ENCODE measurements around the gene NUP50.
A peak's percentile ranks its signal among the peaks of the same experiment; 100 is the strongest.

NUP50 gene

GRCh38 chr22:45210174-45210573 lies 46.4 kb downstream of the NUP50 start:
- Histone ChIP-seq H2AK5ac (ENCODE audit: low read depth, low read length) (no peak overlapping the region), H2BK120ac (ENCODE audit: low read depth, low read length) (no peak overlapping the region), H2BK12ac (ENCODE audit: low read length) (no peak overlapping the region), H3K9ac (ENCODE audit: low read depth, low read length, poor library complexity) (peak overlapping the region; percentile 37), H3K4ac (ENCODE audit: low read length) (no peak overlapping the region), H2AFZ (ENCODE audit: low read length) (no peak overlapping the region), H3K4me3 (ENCODE audit: low read length in 2 of 2) (no peak overlapping the region), H3K27me3 (ENCODE audit: control insufficient read depth in 3 of 3, insufficient read depth in 3 of 3, low read depth in 1 of 3, low read length in 3 of 3) (no peaks in the 10 kb centered on the region), H3K36me3 (replicated peaks in 1 of 2; ENCODE audit: control insufficient read depth in 2 of 2, insufficient read depth in 2 of 2, low read length in 2 of 2) (peaks cover 0 to 10% of the 10 kb centered on the region in 2 donors), H4K8ac (ENCODE audit: low read depth, low read length) (no peak overlapping the region), H3K23ac (ENCODE audit: low read depth, low read length, poor library complexity) (no peak overlapping the region), H3K27ac (replicated peaks; ENCODE audit: low read length) (no peak overlapping the region), H3K18ac (ENCODE audit: low read length) (peak overlapping the region; percentile 71), H3K79me1 (ENCODE audit: low read depth, low read length) (no peaks in the 10 kb centered on the region), H2BK15ac (ENCODE audit: low read length) (no peak overlapping the region), H3K9me3 (replicated peaks in 1 of 2; ENCODE audit: control insufficient read depth in 2 of 2, insufficient read depth in 1 of 2, low read depth in 1 of 2, low read length in 2 of 2) (no peaks in the 10 kb centered on the region), H3K4me1 (ENCODE audit: control insufficient read depth in 2 of 2, insufficient read depth in 1 of 2, low read depth in 1 of 2, low read length in 2 of 2) (peaks cover 17 to 22% of the 10 kb centered on the region in 2 donors), H3K14ac (ENCODE audit: low read length) (peak overlapping the region; percentile 0), H2BK5ac (ENCODE audit: low read length) (no peak overlapping the region), H4K91ac (ENCODE audit: low read depth, low read length, poor library complexity) (no peak overlapping the region), H3K4me2 (ENCODE audit: insufficient read depth, low read length, poor library complexity, severe bottlenecking) (no peak overlapping the region)
- DNase-seq (ENCODE audit: low spot score), result no peak
- no CpG with 5 or more reads among the region's 7 CpGs for WGBS, 2 donors (ENCODE audit: extremely low coverage in 2 of 2, insufficient read length in 2 of 2, insufficient replicate concordance in 1 of 2)

DNA sequence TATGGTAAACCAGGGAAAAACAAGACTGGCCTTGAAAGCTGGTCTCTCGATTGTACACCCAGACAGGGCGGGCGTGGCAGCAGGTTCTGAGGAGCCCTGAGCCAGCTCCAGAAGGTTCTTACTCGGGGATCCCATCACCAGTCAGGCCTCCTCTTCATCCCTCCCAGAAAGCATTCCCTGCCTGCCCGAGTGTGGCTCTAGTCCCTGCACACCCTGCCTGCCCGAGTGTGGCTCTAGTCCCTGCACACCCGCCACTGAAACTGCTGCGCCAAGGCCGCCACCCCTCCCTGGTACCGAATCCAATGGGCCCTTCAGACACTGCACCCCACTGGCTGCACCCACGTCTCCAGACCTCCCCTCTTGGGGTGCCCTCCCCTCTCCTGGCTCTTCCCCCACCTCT lies 46.9 kb downstream of the NUP50 start:
- no peak overlapping the region for H4K8ac ChIP-seq (ENCODE audit: low read depth, low read length)
- H2BK15ac ChIP-seq (ENCODE audit: low read length), result no peak overlapping the region
- H3K4me3 ChIP-seq (ENCODE audit: low read length in 2 of 2), result peak overlapping the region in 1 of 2 donors; percentile 53
- H3K4me2 ChIP-seq (ENCODE audit: insufficient read depth, low read length, poor library complexity, severe bottlenecking), result no peak overlapping the region
- H2BK5ac ChIP-seq (ENCODE audit: low read length), result no peak overlapping the region
- H3K79me1 ChIP-seq (ENCODE audit: low read depth, low read length), result no peaks in the 10 kb centered on the region
- H3K4me1 ChIP-seq (ENCODE audit: control insufficient read depth in 2 of 2, insufficient read depth in 1 of 2, low read depth in 1 of 2, low read length in 2 of 2), result peaks cover 17 to 22% of the 10 kb centered on the region in 2 donors
- WGBS, 2 donors (ENCODE audit: extremely low coverage in 2 of 2, insufficient read length in 2 of 2, insufficient replicate concordance in 1 of 2), result no CpG with 5 or more reads among the region's 11 CpGs
- no peaks in the 10 kb centered on the region for H3K9me3 ChIP-seq (replicated peaks in 1 of 2; ENCODE audit: control insufficient read depth in 2 of 2, insufficient read depth in 1 of 2, low read depth in 1 of 2, low read length in 2 of 2)
- H2AFZ ChIP-seq (ENCODE audit: low read length), result no peak overlapping the region
- H3K23ac ChIP-seq (ENCODE audit: low read depth, low read length, poor library complexity), result peak overlapping the region; percentile 71
- no peaks in the 10 kb centered on the region for H3K27me3 ChIP-seq (ENCODE audit: control insufficient read depth in 3 of 3, insufficient read depth in 3 of 3, low read depth in 1 of 3, low read length in 3 of 3)
- H3K4ac ChIP-seq (ENCODE audit: low read length), result no peak overlapping the region
- H3K27ac ChIP-seq (replicated peaks; ENCODE audit: low read length), result no peak overlapping the region
- H3K14ac ChIP-seq (ENCODE audit: low read length), result peak overlapping the region; percentile 0
- H2AK5ac ChIP-seq (ENCODE audit: low read depth, low read length), result peak overlapping the region; percentile 58
- peaks cover 0 to 10% of the 10 kb centered on the region in 2 donors for H3K36me3 ChIP-seq (replicated peaks in 1 of 2; ENCODE audit: control insufficient read depth in 2 of 2, insufficient read depth in 2 of 2, low read length in 2 of 2)
- H2BK120ac ChIP-seq (ENCODE audit: low read depth, low read length), result no peak overlapping the region
- H2BK12ac ChIP-seq (ENCODE audit: low read length), result peak overlapping the region; percentile 81
- peak overlapping the region; percentile 39 for H3K18ac ChIP-seq (ENCODE audit: low read length)
- no peak for DNase-seq (ENCODE audit: low spot score)
- peak overlapping the region; percentile 15 for H3K9ac ChIP-seq (ENCODE audit: low read depth, low read length, poor library complexity)
- no peak overlapping the region for H4K91ac ChIP-seq (ENCODE audit: low read depth, low read length, poor library complexity)

DNA sequence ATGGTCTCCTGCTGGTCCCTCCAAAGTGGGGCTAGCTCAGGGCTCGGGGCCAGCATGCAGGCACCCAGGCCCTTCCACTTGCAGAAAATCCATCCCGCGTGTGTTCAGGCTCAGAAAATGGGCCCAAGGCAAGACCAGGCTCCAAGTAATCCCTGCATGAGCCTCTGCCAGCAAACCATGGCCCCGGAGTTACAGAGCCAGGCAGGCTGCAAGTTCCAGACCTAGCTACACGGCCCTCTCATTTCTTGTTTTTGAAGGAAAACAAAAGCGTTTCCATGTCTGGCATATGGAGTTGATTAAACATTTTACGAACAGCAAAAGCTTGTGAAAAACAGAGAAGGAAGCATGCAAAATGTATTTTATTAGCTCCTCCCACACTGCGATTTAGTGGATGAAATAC lies 47.3 kb downstream of the NUP50 start:
- WGBS, 2 donors (ENCODE audit: extremely low coverage in 2 of 2, insufficient read length in 2 of 2, insufficient replicate concordance in 1 of 2), result no CpG with 5 or more reads among the region's 8 CpGs
- Histone ChIP-seq H3K4ac (ENCODE audit: low read length) (no peak overlapping the region), H2BK15ac (ENCODE audit: low read length) (no peak overlapping the region), H4K91ac (ENCODE audit: low read depth, low read length, poor library complexity) (no peak overlapping the region), H4K8ac (ENCODE audit: low read depth, low read length) (peak overlapping the region; percentile 77), H3K4me2 (ENCODE audit: insufficient read depth, low read length, poor library complexity, severe bottlenecking) (no peak overlapping the region), H2BK5ac (ENCODE audit: low read length) (no peak overlapping the region), H3K23ac (ENCODE audit: low read depth, low read length, poor library complexity) (peak overlapping the region; percentile 71), H2BK12ac (ENCODE audit: low read length) (peak overlapping the region; percentile 81), H3K36me3 (replicated peaks in 1 of 2; ENCODE audit: control insufficient read depth in 2 of 2, insufficient read depth in 2 of 2, low read length in 2 of 2) (peaks cover 0 to 10% of the 10 kb centered on the region in 2 donors), H3K4me1 (ENCODE audit: control insufficient read depth in 2 of 2, insufficient read depth in 1 of 2, low read depth in 1 of 2, low read length in 2 of 2) (peaks cover 17 to 22% of the 10 kb centered on the region in 2 donors), H3K9ac (ENCODE audit: low read depth, low read length, poor library complexity) (no peak overlapping the region), H3K4me3 (ENCODE audit: low read length in 2 of 2) (peak overlapping the region in 1 of 2 donors; percentile 53), H3K18ac (ENCODE audit: low read length) (peak overlapping the region; percentile 32), H3K27me3 (ENCODE audit: control insufficient read depth in 3 of 3, insufficient read depth in 3 of 3, low read depth in 1 of 3, low read length in 3 of 3) (no peaks in the 10 kb centered on the region), H3K14ac (ENCODE audit: low read length) (peak overlapping the region; percentile 0), H2BK120ac (ENCODE audit: low read depth, low read length) (no peak overlapping the region), H2AFZ (ENCODE audit: low read length) (no peak overlapping the region), H3K79me1 (ENCODE audit: low read depth, low read length) (no peaks in the 10 kb centered on the region), H2AK5ac (ENCODE audit: low read depth, low read length) (peak overlapping the region; percentile 58), H3K9me3 (replicated peaks in 1 of 2; ENCODE audit: control insufficient read depth in 2 of 2, insufficient read depth in 1 of 2, low read depth in 1 of 2, low read length in 2 of 2) (no peaks in the 10 kb centered on the region), H3K27ac (replicated peaks; ENCODE audit: low read length) (no peak overlapping the region)
- no peak for DNase-seq (ENCODE audit: low spot score)

GRCh38 chr22:45211435-45211834 lies 47.7 kb downstream of the NUP50 start:
- H3K4ac ChIP-seq (ENCODE audit: low read length), result no peak overlapping the region
- peaks cover 0 to 10% of the 10 kb centered on the region in 2 donors for H3K36me3 ChIP-seq (replicated peaks in 1 of 2; ENCODE audit: control insufficient read depth in 2 of 2, insufficient read depth in 2 of 2, low read length in 2 of 2)
- H2BK12ac ChIP-seq (ENCODE audit: low read length), result no peak overlapping the region
- H3K23ac ChIP-seq (ENCODE audit: low read depth, low read length, poor library complexity), result no peak overlapping the region
- no peak overlapping the region for H4K91ac ChIP-seq (ENCODE audit: low read depth, low read length, poor library complexity)
- H3K4me3 ChIP-seq (ENCODE audit: low read length in 2 of 2), result no peak overlapping the region
- H3K27me3 ChIP-seq (ENCODE audit: control insufficient read depth in 3 of 3, insufficient read depth in 3 of 3, low read depth in 1 of 3, low read length in 3 of 3), result no peaks in the 10 kb centered on the region
- H2AFZ ChIP-seq (ENCODE audit: low read length), result no peak overlapping the region
- no peak overlapping the region for H3K27ac ChIP-seq (replicated peaks; ENCODE audit: low read length)
- no peak for DNase-seq (ENCODE audit: low spot score)
- WGBS, 2 donors (ENCODE audit: extremely low coverage in 2 of 2, insufficient read length in 2 of 2, insufficient replicate concordance in 1 of 2), result no CpG with 5 or more reads among the region's 8 CpGs
- H3K4me1 ChIP-seq (ENCODE audit: control insufficient read depth in 2 of 2, insufficient read depth in 1 of 2, low read depth in 1 of 2, low read length in 2 of 2), result peaks cover 20 to 24% of the 10 kb centered on the region in 2 donors
- no peak overlapping the region for H2BK15ac ChIP-seq (ENCODE audit: low read length)
- peak overlapping the region; percentile 35 for H3K18ac ChIP-seq (ENCODE audit: low read length)
- H2BK5ac ChIP-seq (ENCODE audit: low read length), result no peak overlapping the region
- no peak overlapping the region for H2BK120ac ChIP-seq (ENCODE audit: low read depth, low read length)
- no peak overlapping the region for H2AK5ac ChIP-seq (ENCODE audit: low read depth, low read length)
- no peaks in the 10 kb centered on the region for H3K9me3 ChIP-seq (replicated peaks in 1 of 2; ENCODE audit: control insufficient read depth in 2 of 2, insufficient read depth in 1 of 2, low read depth in 1 of 2, low read length in 2 of 2)
- no peaks in the 10 kb centered on the region for H3K79me1 ChIP-seq (ENCODE audit: low read depth, low read length)
- H4K8ac ChIP-seq (ENCODE audit: low read depth, low read length), result no peak overlapping the region
- no peak overlapping the region for H3K4me2 ChIP-seq (ENCODE audit: insufficient read depth, low read length, poor library complexity, severe bottlenecking)
- no peak overlapping the region for H3K14ac ChIP-seq (ENCODE audit: low read length)
- no peak overlapping the region for H3K9ac ChIP-seq (ENCODE audit: low read depth, low read length, poor library complexity)

Measured in neuronal stem cell (in vitro differentiated cells).